Neural cell (in vitro differentiated cells): ENCODE data around the gene TAF1B. TPM values are rescaled to one million over a fixed set of nuclear protein-coding genes. Genes with fewer than 3 reads are reported as not detected.
"Not testable (repeated sequence)": the region's sequence is repeated elsewhere in the genome, so short reads cannot be mapped to it uniquely, and the experiment has no call there.

Source experiments
- H2AFZ ChIP-seq: fragments of 200-600, 300-800 bp; sonication (generic), shearing (Covaris generic); 2 replicates; pipeline ENCODE4 v1.6.0; 2014; ENCODE audit warnings: low read depth, mild to moderate bottlenecking, antibody characterized with exemption, low read length, moderate library complexity
- H3F3A ChIP-seq: fragments of 200-600 bp; shearing (Covaris generic); 2 replicates; pipeline ENCODE4 v1.6.1; 2016; ENCODE audit warnings: mild to moderate bottlenecking, moderate library complexity, mixed read lengths, antibody characterized with exemption, low read length; ENCODE audit not compliant: insufficient read depth, poor library complexity, severe bottlenecking
- H3K27ac ChIP-seq: fragments of 200-600, 300-800 bp; sonication (generic), shearing (Covaris generic); 2 replicates; pipeline ENCODE4 v1.5.1; 2014; ENCODE audit warnings: mild to moderate bottlenecking, low read length, moderate library complexity
- H3K27me3 ChIP-seq: fragments of 300-800, 200-600 bp; sonication (generic), shearing (Covaris generic); 2 replicates; pipeline ENCODE4 v1.6.0; 2014; ENCODE audit warnings: mild to moderate bottlenecking, low read depth, low read length, moderate library complexity; ENCODE audit not compliant: insufficient read depth
- H3K36me3 ChIP-seq: fragments of 300-800, 200-600 bp; sonication (generic), shearing (Covaris generic); 2 replicates; pipeline ENCODE4 v1.5.1; 2014; ENCODE audit warnings: mild to moderate bottlenecking, antibody characterized with exemption, low read length, moderate library complexity; ENCODE audit not compliant: insufficient read depth
- H3K4me2 ChIP-seq: fragments of 300-800, 200-600 bp; sonication (generic), shearing (Covaris generic); 2 replicates; pipeline ENCODE4 v1.6.0; 2014; ENCODE audit warnings: mild to moderate bottlenecking, low read length
- H3K4me3 ChIP-seq: fragments of 300-800, 200-600 bp; sonication (generic), shearing (Covaris generic); 2 replicates; pipeline ENCODE4 v1.5.1; 2014; ENCODE audit warnings: mild to moderate bottlenecking, low read length, moderate library complexity
- H3K79me2 ChIP-seq: fragments of 200-600 bp; shearing (Covaris generic); replicated peaks from 2 replicates; pipeline ENCODE4 v1.6.0; 2014; ENCODE audit warnings: mild to moderate bottlenecking, low read length, moderate library complexity; ENCODE audit not compliant: insufficient read depth
- H3K9ac ChIP-seq: fragments of 300-800, 200-600 bp; sonication (generic), shearing (Covaris generic); 2 replicates; pipeline ENCODE4 v1.6.1; 2016; ENCODE audit warnings: mild to moderate bottlenecking, low read length, mixed read lengths
- H3K9me2 ChIP-seq: fragments of 200-600 bp; shearing (Covaris generic); 2 replicates; pipeline ENCODE4 v1.6.1; 2016; ENCODE audit warnings: mild to moderate bottlenecking, low read length, mixed read lengths; ENCODE audit not compliant: insufficient read depth
- H3K9me3 ChIP-seq: fragments of 200-600, 300-800 bp; sonication (generic), shearing (Covaris generic); 2 replicates; pipeline ENCODE4 v1.6.1; 2016; ENCODE audit warnings: mild to moderate bottlenecking, mixed run types, low read length, moderate library complexity, mixed read lengths
- H4K20me1 ChIP-seq: fragments of 200-600 bp; shearing (Covaris generic); 2 replicates; pipeline ENCODE4 v1.6.1; 2016; ENCODE audit warnings: mild to moderate bottlenecking, mixed run types; ENCODE audit not compliant: insufficient read depth
- CTCF ChIP-seq: fragments of 450-650 bp; IDR thresholded peaks from 2 replicates; pipeline ENCODE4 v1.5.1; 2014; ENCODE audit warnings: antibody characterized with exemption, mild to moderate bottlenecking, moderate library complexity; ENCODE audit not compliant: poor library complexity, severe bottlenecking
- EP300 ChIP-seq: fragments of 450-650 bp; conservative IDR thresholded peaks from 2 replicates; pipeline ENCODE4 v1.6.1; 2014; ENCODE audit warnings: antibody characterized with exemption, mild to moderate bottlenecking, moderate library complexity; ENCODE audit not compliant: poor library complexity, severe bottlenecking
- EZH2 ChIP-seq: fragments of 200-600, 300-800 bp; shearing (Covaris generic), sonication (generic); IDR thresholded peaks from 2 replicates; pipeline ENCODE4 v1.6.1; 2014; ENCODE audit warnings: antibody characterized with exemption, low read length, borderline replicate concordance, mild to moderate bottlenecking; ENCODE audit not compliant: insufficient read depth, poor library complexity, severe bottlenecking
- MXI1 ChIP-seq: fragments of 450-650 bp; conservative IDR thresholded peaks from 2 replicates; pipeline ENCODE4 v1.6.1; 2014; ENCODE audit warnings: antibody characterized with exemption, mild to moderate bottlenecking; ENCODE audit not compliant: poor library complexity, severe bottlenecking
- POLR2AphosphoS5 ChIP-seq: IDR thresholded peaks from 2 replicates; pipeline ENCODE4 v1.6.1; 2012
- RAD21 ChIP-seq: fragments of 450-650 bp; conservative IDR thresholded peaks from 2 replicates; pipeline ENCODE4 v1.6.1; 2014; ENCODE audit warnings: antibody characterized with exemption, mild to moderate bottlenecking, moderate library complexity
- REST ChIP-seq: IDR thresholded peaks from 2 replicates; pipeline ENCODE4 v1.6.1; 2012; ENCODE audit warnings: borderline replicate concordance
- SMC3 ChIP-seq: fragments of 450-650 bp; conservative IDR thresholded peaks from 2 replicates; pipeline ENCODE4 v1.6.1; 2014; ENCODE audit warnings: antibody characterized with exemption, mild to moderate bottlenecking, moderate library complexity; ENCODE audit not compliant: poor library complexity
- TAF1 ChIP-seq: IDR thresholded peaks from 2 replicates; pipeline ENCODE4 v1.6.1; 2012; ENCODE audit warnings: low read depth
- polyA plus RNA-seq: library from polyadenylated mRNA; depleted of rRNA; stranded (reverse); fragments of >200 nt; gene quantifications from 2 replicates; pipeline ENCODE4 v1.2.3, GENCODE V29; 2014

TAF1B gene
- polyA plus RNA-seq, 1 donor from 2014 or later = 11.2 TPM

- Histone ChIP-seq H2AFZ (no peak overlapping the region), H3K9me2 (no peaks in the 10 kb centered on the region), H4K20me1 (no peaks in the 10 kb centered on the region), H3K4me3 (no peak overlapping the region), H3K9ac (no peak overlapping the region), H3K36me3 (no peaks in the 10 kb centered on the region), H3K9me3 (no peaks in the 10 kb centered on the region), H3F3A (no peaks in the 10 kb centered on the region), H3K27ac (no peak overlapping the region), H3K79me2 (no peaks in the 10 kb centered on the region), H3K4me2 (no peak overlapping the region), H3K27me3 (no peaks in the 10 kb centered on the region)
- TF ChIP-seq SMC3 (no peak), POLR2AphosphoS5 (no peak), RAD21 (no peak)
Observed at GRCh38 chr2:9832586-9832985, 10.7 kb upstream of the TAF1B start.

GRCh38 chr2:9835068-9835467 lies 8.2 kb upstream of the TAF1B start:
- not testable (repeated sequence) for H3K79me2 ChIP-seq, H3K27ac ChIP-seq

GRCh38 chr2:9836074-9836473 lies 7.2 kb upstream of the TAF1B start:
- no peak overlapping the region for H3K4me2 ChIP-seq
- no peaks in the 10 kb centered on the region for H4K20me1 ChIP-seq
- H3F3A ChIP-seq = no peaks in the 10 kb centered on the region
- no peak overlapping the region for H3K4me3 ChIP-seq
- no peak overlapping the region for H3K27ac ChIP-seq
- H3K36me3 ChIP-seq = no peaks in the 10 kb centered on the region
- no peaks in the 10 kb centered on the region for H3K27me3 ChIP-seq
- no peak for TF ChIP-seq EZH2
- no peak for TF ChIP-seq CTCF
- no peak for TF ChIP-seq TAF1
- TF ChIP-seq RAD21 = no peak
- no peak for TF ChIP-seq REST
- TF ChIP-seq POLR2AphosphoS5 = no peak
- no peak for TF ChIP-seq SMC3
- no peak for TF ChIP-seq MXI1
- no peak for TF ChIP-seq EP300
- no peak overlapping the region for H3K9ac ChIP-seq
- H3K9me2 ChIP-seq = no peaks in the 10 kb centered on the region
- no peaks in the 10 kb centered on the region for H3K9me3 ChIP-seq
- H2AFZ ChIP-seq = no peak overlapping the region
- H3K79me2 ChIP-seq = no peaks in the 10 kb centered on the region

More at GRCh38 chr2:9835068-9835467, 8.2 kb upstream of the TAF1B start:
- H3K36me3 ChIP-seq, H2AFZ ChIP-seq, H3K9me2 ChIP-seq, H3F3A ChIP-seq, H3K4me3 ChIP-seq, H3K4me2 ChIP-seq, H3K9me3 ChIP-seq, H3K27me3 ChIP-seq, H4K20me1 ChIP-seq, H3K9ac ChIP-seq: not testable (repeated sequence)
